ENCODE results near the gene XYLT1.

The XYLT1 gene

DNA sequence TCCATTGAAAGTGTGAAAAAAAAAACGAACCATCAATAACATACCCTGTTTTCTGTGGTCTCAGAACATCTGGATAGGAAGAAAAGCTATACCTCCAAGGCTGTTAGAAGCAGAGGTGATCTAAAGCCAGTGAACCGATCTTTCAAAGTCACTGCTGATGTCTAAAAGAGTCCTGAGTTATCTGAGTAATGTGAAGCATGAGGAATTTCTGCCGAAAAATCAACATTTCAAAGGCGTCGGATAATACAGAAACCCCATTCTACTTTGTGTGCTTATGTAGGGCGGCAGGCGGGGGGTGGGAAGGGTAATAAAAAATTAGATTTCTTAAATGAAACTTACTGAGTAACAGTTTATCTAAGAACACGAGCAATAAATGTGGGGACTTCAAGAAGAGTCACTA is 3.9 kb downstream of the XYLT1 start:
- no peaks in the 10 kb centered on the region for H3K9me3 ChIP-seq (ENCODE audit: control insufficient read depth, insufficient read depth, low read depth, low read length)
- TF ChIP-seq SP7 (tag by site-specific recombination; IDR thresholded peaks at IDR 0.05): no peak
- TF ChIP-seq ZNF138 (tag by site-specific recombination; IDR thresholded peaks at IDR 0.05; ENCODE audit: borderline replicate concordance): no peak
- TF ChIP-seq, protein P1, sequence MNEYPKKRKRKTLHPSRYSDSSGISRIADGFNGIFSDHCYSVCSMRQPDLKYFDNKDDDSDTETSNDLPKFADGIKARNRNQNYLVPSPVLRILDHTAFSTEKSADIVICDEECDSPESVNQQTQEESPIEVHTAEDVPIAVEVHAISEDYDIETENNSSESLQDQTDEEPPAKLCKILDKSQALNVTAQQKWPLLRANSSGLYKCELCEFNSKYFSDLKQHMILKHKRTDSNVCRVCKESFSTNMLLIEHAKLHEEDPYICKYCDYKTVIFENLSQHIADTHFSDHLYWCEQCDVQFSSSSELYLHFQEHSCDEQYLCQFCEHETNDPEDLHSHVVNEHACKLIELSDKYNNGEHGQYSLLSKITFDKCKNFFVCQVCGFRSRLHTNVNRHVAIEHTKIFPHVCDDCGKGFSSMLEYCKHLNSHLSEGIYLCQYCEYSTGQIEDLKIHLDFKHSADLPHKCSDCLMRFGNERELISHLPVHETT (tag by site-specific recombination; IDR thresholded peaks at IDR 0.05): no peak
- no peak for TF ChIP-seq ZNF121 (tag by site-specific recombination; IDR thresholded peaks at IDR 0.05)
- TF ChIP-seq, protein P2, sequence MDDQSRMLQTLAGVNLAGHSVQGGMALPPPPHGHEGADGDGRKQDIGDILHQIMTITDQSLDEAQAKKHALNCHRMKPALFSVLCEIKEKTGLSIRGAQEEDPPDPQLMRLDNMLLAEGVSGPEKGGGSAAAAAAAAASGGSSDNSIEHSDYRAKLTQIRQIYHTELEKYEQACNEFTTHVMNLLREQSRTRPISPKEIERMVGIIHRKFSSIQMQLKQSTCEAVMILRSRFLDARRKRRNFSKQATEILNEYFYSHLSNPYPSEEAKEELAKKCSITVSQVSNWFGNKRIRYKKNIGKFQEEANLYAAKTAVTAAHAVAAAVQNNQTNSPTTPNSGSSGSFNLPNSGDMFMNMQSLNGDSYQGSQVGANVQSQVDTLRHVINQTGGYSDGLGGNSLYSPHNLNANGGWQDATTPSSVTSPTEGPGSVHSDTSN (CRISPR knock-in tag; IDR thresholded peaks at IDR 0.05): no peak
- no peak for TF ChIP-seq WT1 (tag by site-specific recombination; IDR thresholded peaks at IDR 0.05)
- no peak for TF ChIP-seq SALL2 (tag by site-specific recombination; IDR thresholded peaks at IDR 0.05; ENCODE audit: borderline replicate concordance)
- no peak for TF ChIP-seq ZNF654 (tag by site-specific recombination; IDR thresholded peaks at IDR 0.05; ENCODE audit: low read depth)
- no peak for TF ChIP-seq ZFP69B (tag by site-specific recombination; IDR thresholded peaks at IDR 0.05)
- TF ChIP-seq YY1 (tag by site-specific recombination; IDR thresholded peaks at IDR 0.05): no peak
- ChIA-PET CTCF (interaction anchor here (0.6 kb wide), 1 partner anchor 86 kb away, joined by 3 read pairs; no protein-coding TSS in a partner anchor), POLR2A (no interaction called here)
- no peak overlapping the region for H3K4me3 ChIP-seq (ENCODE audit: low read depth, low read length)
- H3K27ac ChIP-seq (ENCODE audit: extremely low read depth, low read depth, low read length): no peak overlapping the region
- no peaks in the 10 kb centered on the region; the same call in 1 of the 2 replicates for H3K4me1 ChIP-seq (ENCODE audit: control insufficient read depth, insufficient read depth, low read length)
- no peaks in the 10 kb centered on the region for H3K36me3 ChIP-seq (ENCODE audit: control insufficient read depth in 2 of 2, insufficient read depth in 1 of 2, low read length in 2 of 2)

DNA sequence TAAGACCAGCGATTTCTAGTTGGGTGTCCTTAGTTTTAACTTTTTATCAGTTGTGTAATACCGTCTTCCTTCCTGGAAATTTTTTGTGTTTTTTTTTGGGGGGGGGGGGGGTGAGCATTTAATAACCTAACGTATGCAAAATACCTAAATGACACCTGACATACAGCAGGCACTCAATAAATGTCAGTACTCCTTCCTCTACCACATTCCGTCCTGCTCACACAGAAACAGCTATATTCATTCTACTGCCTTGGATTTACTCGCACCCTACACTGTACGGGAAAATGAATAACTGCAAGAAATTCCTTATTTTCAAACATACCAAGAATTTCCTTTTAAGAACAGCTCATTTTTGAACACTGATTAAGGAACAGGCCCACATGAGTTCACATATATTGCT is 5.3 kb downstream of the XYLT1 start:
- H3K36me3 ChIP-seq (ENCODE audit: control insufficient read depth in 2 of 2, insufficient read depth in 1 of 2, low read length in 2 of 2): no peaks in the 10 kb centered on the region
- ChIA-PET POLR2A (no interaction called here), CTCF (no interaction called here)
- H3K4me3 ChIP-seq (ENCODE audit: low read depth, low read length): no peak overlapping the region
- TF ChIP-seq FEZF1 (tag by site-specific recombination; IDR thresholded peaks at IDR 0.05): no peak
- no peak for TF ChIP-seq GLI2 (tag by site-specific recombination; IDR thresholded peaks at IDR 0.05; ENCODE audit: borderline replicate concordance, low read depth)
- TF ChIP-seq KLF10 (tag by site-specific recombination; IDR thresholded peaks at IDR 0.05): no peak
- no peak for TF ChIP-seq ZNF600 (tag by site-specific recombination; IDR thresholded peaks at IDR 0.05)
- TF ChIP-seq, protein P3, sequence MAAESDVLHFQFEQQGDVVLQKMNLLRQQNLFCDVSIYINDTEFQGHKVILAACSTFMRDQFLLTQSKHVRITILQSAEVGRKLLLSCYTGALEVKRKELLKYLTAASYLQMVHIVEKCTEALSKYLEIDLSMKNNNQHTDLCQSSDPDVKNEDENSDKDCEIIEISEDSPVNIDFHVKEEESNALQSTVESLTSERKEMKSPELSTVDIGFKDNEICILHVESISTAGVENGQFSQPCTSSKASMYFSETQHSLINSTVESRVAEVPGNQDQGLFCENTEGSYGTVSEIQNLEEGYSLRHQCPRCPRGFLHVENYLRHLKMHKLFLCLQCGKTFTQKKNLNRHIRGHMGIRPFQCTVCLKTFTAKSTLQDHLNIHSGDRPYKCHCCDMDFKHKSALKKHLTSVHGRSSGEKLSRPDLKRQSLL (tag by site-specific recombination; IDR thresholded peaks at IDR 0.05): no peak
- no peak for TF ChIP-seq ZNF133 (tag by site-specific recombination; IDR thresholded peaks at IDR 0.05)
- no peak for TF ChIP-seq ZNF843 (tag by site-specific recombination; IDR thresholded peaks at IDR 0.05)
- no peak for TF ChIP-seq ZNF175 (tag by site-specific recombination; IDR thresholded peaks at IDR 0.05)
- no peak for TF ChIP-seq ZNF394 (tag by site-specific recombination; IDR thresholded peaks at IDR 0.05; ENCODE audit: borderline replicate concordance)
- no peak for TF ChIP-seq ZNF132 (tag by site-specific recombination; IDR thresholded peaks at IDR 0.05; ENCODE audit: borderline replicate concordance)
- no peak for TF ChIP-seq ZNF560 (tag by site-specific recombination; IDR thresholded peaks at IDR 0.05; ENCODE audit: borderline replicate concordance)
- no peak overlapping the region for H3K27ac ChIP-seq (ENCODE audit: extremely low read depth, low read depth, low read length)
- no peaks in the 10 kb centered on the region for H3K9me3 ChIP-seq (ENCODE audit: control insufficient read depth, insufficient read depth, low read depth, low read length)
- no peaks in the 10 kb centered on the region; the same call in 1 of the 2 replicates for H3K4me1 ChIP-seq (ENCODE audit: control insufficient read depth, insufficient read depth, low read length)

All from HEK293 (cell line).